ENCODE data around the gene ARTN. TPM values are rescaled to one million over a fixed set of nuclear protein-coding genes. Genes with fewer than 3 reads are reported as not detected.

Gene ARTN
- total RNA-seq, 1 experiment from 2014 or later = 10.6 TPM

DNA sequence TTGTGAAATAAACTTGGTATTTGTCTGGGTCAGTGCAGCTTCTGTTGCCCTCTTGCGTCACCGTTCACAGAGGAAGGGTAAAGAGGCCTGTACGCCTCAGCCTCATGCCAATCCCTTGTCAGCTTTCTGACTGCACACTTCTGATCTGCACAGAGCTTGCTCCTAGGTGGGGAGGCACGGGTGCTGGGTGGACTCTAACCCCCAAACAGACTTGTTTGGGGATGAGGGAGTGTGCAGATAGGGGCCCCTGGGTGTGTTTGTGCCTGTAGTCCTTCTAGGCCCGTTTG is 44.6 kb downstream of the ARTN start:
- Histone ChIP-seq H2BK15ac (ENCODE audit: low read depth, low read length) (no peak overlapping the region), H4K20me1 (ENCODE audit: control insufficient read depth, insufficient read depth, insufficient read length) (no peaks in the 10 kb centered on the region), H3K79me1 (ENCODE audit: insufficient read depth, low read depth, low read length, poor library complexity, severe bottlenecking) (peaks cover 6% of the 10 kb centered on the region), H4K5ac (ENCODE audit: insufficient read length, low read depth, low read length) (no peak overlapping the region), H3K9me3 (ENCODE audit: control insufficient read depth, low read depth, low read length) (no peaks in the 10 kb centered on the region), H3K56ac (ENCODE audit: insufficient read length, low read depth, low read length) (no peak overlapping the region), H3K9ac (ENCODE audit: extremely low read depth, insufficient read length, low read length) (no peak overlapping the region), H2BK120ac (ENCODE audit: low read depth, low read length, poor library complexity, severe bottlenecking) (no peak overlapping the region), H3K79me2 (ENCODE audit: insufficient read depth, low read length) (peaks cover 3% of the 10 kb centered on the region; the same call in 1 of the 2 replicates), H3K23me2 (ENCODE audit: insufficient read length, low read depth, low read length, poor library complexity, severe bottlenecking) (peaks cover 23% of the 10 kb centered on the region), H3K27ac (ENCODE audit: insufficient read length, low read depth, low read length) (no peak overlapping the region), H4K8ac (replicated peaks; ENCODE audit: insufficient read length, low read depth, low read length) (no peak overlapping the region), H3K27me3 (ENCODE audit: insufficient read depth, low read length) (no peaks in the 10 kb centered on the region), H3K18ac (ENCODE audit: insufficient read length, low read depth, low read length) (no peak overlapping the region), H2AFZ (ENCODE audit: low read length) (no peak overlapping the region), H3K4me2 (ENCODE audit: insufficient read depth, insufficient read length, low read length) (peak overlapping the region; percentile 62), H2BK5ac (ENCODE audit: insufficient read length, low read length) (no peak overlapping the region), H3K4ac (ENCODE audit: low read depth, low read length) (no peak overlapping the region), H2AK5ac (ENCODE audit: insufficient read length, low read length) (no peak overlapping the region), H3K23ac (ENCODE audit: insufficient read length, low read depth, low read length) (no peak overlapping the region), H2BK20ac (ENCODE audit: low read depth, low read length, poor library complexity, severe bottlenecking) (no peak overlapping the region), H3T11ph (ENCODE audit: low read length) (no peak overlapping the region), H3K4me1 (ENCODE audit: insufficient read depth, low read length) (peaks cover 8% of the 10 kb centered on the region; the same call in 1 of the 2 replicates), H2BK12ac (ENCODE audit: insufficient read length, low read depth, low read length) (no peak overlapping the region), H3K14ac (ENCODE audit: insufficient read depth, low read length) (no peak overlapping the region), H4K91ac (ENCODE audit: insufficient read length, low read depth, low read length) (no peak overlapping the region)
- H3K4me1 Mint-ChIP-seq = peaks cover 36 to 41% of the 10 kb centered on the region in 2 experiments
- TF ChIP-seq, protein P1, sequence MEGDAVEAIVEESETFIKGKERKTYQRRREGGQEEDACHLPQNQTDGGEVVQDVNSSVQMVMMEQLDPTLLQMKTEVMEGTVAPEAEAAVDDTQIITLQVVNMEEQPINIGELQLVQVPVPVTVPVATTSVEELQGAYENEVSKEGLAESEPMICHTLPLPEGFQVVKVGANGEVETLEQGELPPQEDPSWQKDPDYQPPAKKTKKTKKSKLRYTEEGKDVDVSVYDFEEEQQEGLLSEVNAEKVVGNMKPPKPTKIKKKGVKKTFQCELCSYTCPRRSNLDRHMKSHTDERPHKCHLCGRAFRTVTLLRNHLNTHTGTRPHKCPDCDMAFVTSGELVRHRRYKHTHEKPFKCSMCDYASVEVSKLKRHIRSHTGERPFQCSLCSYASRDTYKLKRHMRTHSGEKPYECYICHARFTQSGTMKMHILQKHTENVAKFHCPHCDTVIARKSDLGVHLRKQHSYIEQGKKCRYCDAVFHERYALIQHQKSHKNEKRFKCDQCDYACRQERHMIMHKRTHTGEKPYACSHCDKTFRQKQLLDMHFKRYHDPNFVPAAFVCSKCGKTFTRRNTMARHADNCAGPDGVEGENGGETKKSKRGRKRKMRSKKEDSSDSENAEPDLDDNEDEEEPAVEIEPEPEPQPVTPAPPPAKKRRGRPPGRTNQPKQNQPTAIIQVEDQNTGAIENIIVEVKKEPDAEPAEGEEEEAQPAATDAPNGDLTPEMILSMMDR (conservative IDR thresholded peaks at IDR 0.05) = no peak
- H3K36me3 Mint-ChIP-seq (ENCODE audit: insufficient read depth in 1 of 3, low read depth in 3 of 3) = peaks cover 18 to 44% (median 44%) of the 10 kb centered on the region in 3 experiments; a peak in 6 of 7 replicates
- no CpG with 5 or more reads among the region's 5 CpGs for WGBS (ENCODE audit: extremely low coverage, insufficient read length, low lambda C conversion rate)
- H3K4me3 Mint-ChIP-seq = peak overlapping the region; percentile 89 to 95
- no peaks in the 10 kb centered on the region for H3K27me3 Mint-ChIP-seq (ENCODE audit: low read depth)
- H3K9me3 Mint-ChIP-seq = no peaks in the 10 kb centered on the region; a peak in 1 of 5 replicates
- DNase-seq = no peak
- peak overlapping the region in 2 of 3 experiments; percentile 94 to 96; a peak in 1 of 7 replicates for H3K27ac Mint-ChIP-seq
